AG09319 (cell line): ENCODE results near the gene CPEB4.

Experiments
- DNase-seq: peaks from one replicate; pipeline ENCODE4 v3.0.0-alpha.2; 2010; ENCODE audit warnings: low read depth; ENCODE audit errors: extremely low read depth
- TF ChIP-seq, protein P1 (sequence below): IDR thresholded peaks from 2 replicates; pipeline ENCODE4 v1.5.1; 2011; ENCODE audit warnings: low read depth, mild to moderate bottlenecking, inconsistent platforms, low read length, moderate library complexity

Gene CPEB4

DNA sequence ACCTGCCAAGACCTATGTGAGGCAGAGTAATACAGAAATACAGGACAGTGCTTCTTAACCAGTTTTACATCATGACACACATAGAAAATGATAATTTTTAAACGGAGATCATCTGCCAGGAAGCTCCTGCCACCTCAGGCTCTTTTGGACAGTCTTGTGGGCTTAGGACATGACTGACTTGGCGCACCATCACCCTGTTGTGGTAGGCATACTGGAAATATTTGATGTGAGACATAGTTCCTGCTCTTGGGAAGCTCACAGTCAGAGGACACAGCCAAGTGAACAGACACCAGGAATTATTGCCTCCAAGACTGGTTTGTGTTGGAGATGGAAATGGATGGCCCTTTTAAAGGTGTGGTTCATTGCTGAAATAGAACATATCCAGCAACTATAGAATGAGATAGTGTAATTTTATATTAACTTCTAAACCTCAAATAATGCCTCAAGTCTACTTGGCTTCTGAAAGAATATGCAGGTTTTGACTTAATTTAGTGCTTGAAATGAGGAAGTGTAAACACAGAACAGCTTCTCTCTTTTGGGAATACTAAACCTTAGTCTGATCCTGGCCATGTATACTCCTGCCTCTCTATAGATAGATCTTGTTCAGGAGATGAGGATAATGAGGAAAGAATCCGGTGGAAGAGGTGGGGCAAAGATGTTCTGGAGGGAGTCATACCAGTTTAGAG lies 19.7 kb downstream of the CPEB4 start:
- TF ChIP-seq, protein P1, sequence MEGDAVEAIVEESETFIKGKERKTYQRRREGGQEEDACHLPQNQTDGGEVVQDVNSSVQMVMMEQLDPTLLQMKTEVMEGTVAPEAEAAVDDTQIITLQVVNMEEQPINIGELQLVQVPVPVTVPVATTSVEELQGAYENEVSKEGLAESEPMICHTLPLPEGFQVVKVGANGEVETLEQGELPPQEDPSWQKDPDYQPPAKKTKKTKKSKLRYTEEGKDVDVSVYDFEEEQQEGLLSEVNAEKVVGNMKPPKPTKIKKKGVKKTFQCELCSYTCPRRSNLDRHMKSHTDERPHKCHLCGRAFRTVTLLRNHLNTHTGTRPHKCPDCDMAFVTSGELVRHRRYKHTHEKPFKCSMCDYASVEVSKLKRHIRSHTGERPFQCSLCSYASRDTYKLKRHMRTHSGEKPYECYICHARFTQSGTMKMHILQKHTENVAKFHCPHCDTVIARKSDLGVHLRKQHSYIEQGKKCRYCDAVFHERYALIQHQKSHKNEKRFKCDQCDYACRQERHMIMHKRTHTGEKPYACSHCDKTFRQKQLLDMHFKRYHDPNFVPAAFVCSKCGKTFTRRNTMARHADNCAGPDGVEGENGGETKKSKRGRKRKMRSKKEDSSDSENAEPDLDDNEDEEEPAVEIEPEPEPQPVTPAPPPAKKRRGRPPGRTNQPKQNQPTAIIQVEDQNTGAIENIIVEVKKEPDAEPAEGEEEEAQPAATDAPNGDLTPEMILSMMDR: no peak
- DNase-seq: no peak

DNA sequence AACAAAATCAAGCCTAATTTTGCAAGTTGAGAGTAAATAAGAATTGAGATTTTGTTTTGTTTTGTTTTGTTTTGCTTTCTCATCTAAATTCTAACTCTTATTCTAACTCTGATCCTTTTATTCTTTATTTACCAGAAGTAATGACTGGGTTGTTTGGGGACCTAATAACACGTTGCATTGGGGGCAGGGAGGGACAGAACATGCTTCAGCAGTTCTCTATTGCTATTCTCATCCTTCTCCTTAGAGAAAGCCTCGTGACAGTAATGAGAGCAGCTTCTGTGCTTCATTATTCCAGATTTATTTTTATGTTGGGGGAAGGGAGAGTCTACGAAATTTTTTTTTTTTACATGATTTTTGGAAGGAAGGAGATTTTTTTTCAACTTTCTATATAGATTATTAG lies 21.1 kb downstream of the CPEB4 start:
- TF ChIP-seq, protein P1: no peak
- no peak for DNase-seq

DNA sequence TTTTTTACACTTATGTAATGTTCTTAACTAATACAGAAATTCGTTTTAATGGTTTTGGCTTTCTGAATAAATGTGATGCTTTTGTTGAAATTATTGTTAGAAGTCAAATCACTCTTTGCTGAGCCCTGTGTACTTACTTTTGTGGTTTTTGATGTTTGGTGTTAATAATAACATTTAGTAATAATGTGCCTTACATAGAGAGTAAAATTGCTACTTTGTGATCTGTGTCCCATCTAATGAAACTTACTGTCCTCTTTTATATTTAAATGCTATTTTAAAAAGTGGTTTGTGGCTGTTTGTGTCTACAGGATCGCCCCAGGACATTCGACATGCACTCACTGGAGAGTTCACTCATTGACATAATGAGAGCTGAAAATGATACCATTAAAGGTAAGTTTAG lies 22.1 kb downstream of the CPEB4 start:
- no peak for DNase-seq

DNA sequence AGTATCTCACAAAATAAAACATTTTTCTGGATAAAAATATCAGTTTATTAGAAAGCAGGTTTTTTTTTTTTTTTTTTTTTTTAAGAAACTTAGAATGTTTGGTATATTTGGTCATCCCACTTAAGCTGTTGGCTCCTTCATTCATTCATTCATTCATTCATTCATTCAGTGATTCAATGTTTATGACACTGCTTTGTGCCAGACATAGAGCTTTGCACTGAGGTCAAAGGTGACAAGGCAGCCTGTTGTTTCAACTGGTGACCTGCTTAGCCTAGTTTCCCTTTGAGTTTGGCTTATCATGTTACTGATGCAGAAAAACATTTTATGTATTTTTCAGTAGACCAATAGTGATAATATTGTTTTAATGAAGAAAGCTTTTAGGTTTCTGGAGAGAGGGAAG lies 23.5 kb downstream of the CPEB4 start:
- TF ChIP-seq, protein P1: no peak
- no peak for DNase-seq

More for the DNA sequence above, 22.1 kb downstream of the CPEB4 start:
- TF ChIP-seq, protein P1: no peak

DNA sequence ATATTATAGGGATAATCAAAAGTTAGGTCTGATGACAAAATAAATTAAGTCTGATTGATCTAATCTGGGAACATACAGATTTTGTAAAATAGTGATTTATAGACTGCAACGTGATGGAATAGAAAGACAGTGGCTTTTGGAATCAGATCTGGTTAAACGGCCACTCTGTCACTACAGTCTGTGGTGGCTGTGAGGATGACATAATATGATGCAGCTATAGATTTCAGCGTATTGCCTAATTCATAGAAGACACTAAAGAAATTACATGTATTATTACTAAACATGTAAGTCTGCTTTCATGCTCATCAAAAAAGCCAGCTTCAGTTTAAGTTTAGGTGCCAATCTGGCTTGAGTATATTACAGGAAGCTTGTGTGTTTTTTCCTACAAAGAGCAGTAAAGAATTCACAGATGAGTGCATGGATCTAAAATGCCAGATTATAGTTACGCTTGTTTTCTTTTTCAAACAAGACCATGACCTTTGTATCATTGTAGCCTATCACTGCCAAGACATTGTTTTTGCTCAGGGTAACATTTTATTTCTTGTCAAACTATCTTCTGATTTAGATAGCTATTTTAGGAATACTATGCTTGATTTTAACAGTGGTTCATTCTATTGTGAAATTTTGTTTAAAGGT lies 25.7 kb downstream of the CPEB4 start:
- TF ChIP-seq, protein P1: no peak
- no peak for DNase-seq

DNA sequence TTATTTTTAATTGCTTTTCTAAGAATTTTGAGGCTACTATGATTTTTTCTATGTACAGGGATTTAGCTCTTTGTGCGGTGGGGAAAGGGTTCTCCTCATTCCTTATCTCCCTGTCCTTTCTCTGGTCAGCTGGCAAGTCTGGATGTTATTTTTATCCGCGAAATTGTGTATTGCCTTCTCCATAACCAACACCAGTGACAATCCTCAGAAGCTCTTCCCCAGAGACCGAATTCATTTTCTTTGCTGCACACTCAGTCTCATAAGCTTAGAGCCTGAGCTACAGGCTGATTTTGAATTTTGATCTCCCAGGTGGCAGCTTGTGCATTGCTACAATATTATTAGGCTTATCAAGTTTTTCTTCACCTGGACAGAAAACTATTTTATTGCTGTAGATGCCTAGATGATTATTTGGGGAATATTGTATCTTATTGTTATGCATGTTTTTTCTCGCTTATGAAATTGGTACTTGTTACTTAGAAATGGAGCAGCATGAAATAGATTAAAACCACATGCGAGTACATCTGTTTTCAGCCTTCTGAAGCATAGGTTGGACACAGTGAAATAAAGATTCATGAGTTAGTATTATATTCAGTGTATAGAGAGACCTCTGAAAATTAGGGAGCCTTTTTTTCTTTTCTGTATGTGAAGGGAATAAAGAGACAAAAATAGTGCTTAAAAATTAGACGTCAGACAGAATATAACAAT lies 27.3 kb downstream of the CPEB4 start:
- no peak for DNase-seq
- TF ChIP-seq, protein P1: no peak

DNA sequence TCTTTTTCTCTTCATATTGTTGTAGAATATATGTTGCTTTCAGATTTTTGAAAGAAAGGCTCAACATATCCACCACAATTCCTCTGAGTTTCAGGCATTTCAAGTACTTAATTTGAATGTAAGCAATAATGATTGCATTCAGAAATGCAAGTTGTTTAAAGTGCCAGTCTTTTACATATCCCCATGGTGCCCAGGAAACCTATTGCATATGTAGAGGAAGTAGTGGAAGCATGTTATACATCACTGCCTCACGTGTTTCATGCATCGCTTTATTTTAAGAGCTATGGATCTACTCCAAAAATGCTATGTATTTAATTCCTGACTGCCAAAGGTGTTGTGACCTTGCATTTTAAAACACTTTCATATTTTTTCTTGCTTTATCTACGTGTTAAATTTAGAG lies 28.1 kb downstream of the CPEB4 start:
- TF ChIP-seq, protein P1: no peak
- DNase-seq: no peak
